IMR-90 (cell line): Measurements from ENCODE around the gene PTPRF. TPM values are rescaled to one million over a fixed set of nuclear protein-coding genes. Genes with fewer than 3 reads are reported as not detected.

Source experiments
- ATAC-seq: fragments of 200-7000 bp; cut with Tn5 transposase; 2 replicates; pipeline ENCODE4 v1.9.1; 2020; ENCODE audit warnings: low read depth, mild to moderate bottlenecking, moderate library complexity
- BruUV-seq: library from RNA; stranded (reverse); fragments of 400-500 nt; replicated peaks from 2 replicates; lab custom pipeline; 2021; lab: Mats Ljungman, UMichigan
- CTCF ChIA-PET: fragments of 300-600 bp; formaldehyde crosslinking; extraction: SDS; loops from one replicate; lab custom pipeline; 2021; ENCODE audit warnings: antibody characterized with exemption; lab: Yijun Ruan, JAX
- POLR2A ChIA-PET: fragments of 300-600 bp; sonication (Branson Sonifier 250); formaldehyde crosslinking; loops from one replicate; lab custom pipeline; 2022; ENCODE audit warnings: antibody characterized with exemption; ENCODE audit not compliant: unreplicated experiment; lab: Charles Lee
- DNase-seq: peaks from one replicate; pipeline ENCODE4 v3.0.0; 2013
- H2AFZ ChIP-seq: replicated peaks from 2 replicates; pipeline ENCODE3; 2013; ENCODE audit warnings: low read length, mild to moderate bottlenecking; ENCODE audit not compliant: poor library complexity
- H2AK5ac ChIP-seq: 2 replicates; pipeline ENCODE4 v1.6.1; 2013; ENCODE audit warnings: low read depth, low read length, inconsistent platforms
- H2AK9ac ChIP-seq: replicated peaks from 2 replicates; pipeline ENCODE3; 2013; ENCODE audit warnings: mild to moderate bottlenecking, low read depth, low read length, moderate library complexity; ENCODE audit not compliant: poor library complexity
- H2BK120ac ChIP-seq: 2 replicates; pipeline ENCODE4 v1.6.1; 2013; ENCODE audit warnings: low read depth, low read length, inconsistent platforms
- H2BK15ac ChIP-seq: 3 replicates; pipeline ENCODE4 v1.6.1; 2013; ENCODE audit warnings: low read depth, low read length, inconsistent platforms
- H2BK20ac ChIP-seq: 2 replicates; pipeline ENCODE4 v1.6.1; 2013; ENCODE audit warnings: low read depth, mild to moderate bottlenecking, inconsistent platforms, low read length, moderate library complexity
- H2BK5ac ChIP-seq: 2 replicates; pipeline ENCODE4 v1.6.1; 2013; ENCODE audit warnings: mild to moderate bottlenecking, low read depth, low read length, inconsistent platforms; ENCODE audit not compliant: poor library complexity, severe bottlenecking
- H3K14ac ChIP-seq: replicated peaks from 2 replicates; pipeline ENCODE4 v1.6.1; 2013; ENCODE audit warnings: low read depth, low read length, inconsistent platforms
- H3K18ac ChIP-seq: 2 replicates; pipeline ENCODE4 v1.6.1; 2013; ENCODE audit warnings: low read depth, low read length, control low read depth
- H3K23ac ChIP-seq: 2 replicates; pipeline ENCODE4 v1.6.1; 2013; ENCODE audit warnings: low read depth, low read length, inconsistent platforms
- H3K27ac ChIP-seq: 2 replicates; pipeline ENCODE4 v1.5.1; 2013; ENCODE audit warnings: mild to moderate bottlenecking, control low read depth, low read length; ENCODE audit not compliant: insufficient read depth
- H3K27me3 ChIP-seq: 2 replicates; pipeline ENCODE4 v1.6.1; 2013; ENCODE audit warnings: low read length; ENCODE audit not compliant: control insufficient read depth, insufficient read depth
- H3K36me3 ChIP-seq: 2 replicates; pipeline ENCODE4 v1.6.1; 2013; ENCODE audit warnings: low read length, mixed read lengths; ENCODE audit not compliant: control insufficient read depth, insufficient read depth
- H3K4ac ChIP-seq: 2 replicates; pipeline ENCODE4 v1.6.1; 2013; ENCODE audit warnings: low read depth, low read length, inconsistent platforms
- H3K4me1 ChIP-seq: 2 replicates; pipeline ENCODE4 v1.6.1; 2013; ENCODE audit warnings: low read length, mixed read lengths; ENCODE audit not compliant: control insufficient read depth, insufficient read depth
- H3K4me2 ChIP-seq: 2 replicates; pipeline ENCODE4 v1.6.1; 2013; ENCODE audit warnings: low read depth, mild to moderate bottlenecking, control low read depth, low read length, moderate library complexity
- H3K4me3 ChIP-seq: 2 replicates; pipeline ENCODE4 v1.5.1; 2013; ENCODE audit warnings: low read depth, mild to moderate bottlenecking, control low read depth, low read length, moderate library complexity; ENCODE audit not compliant: insufficient read depth
- H3K56ac ChIP-seq: 2 replicates; pipeline ENCODE4 v1.6.1; 2013; ENCODE audit warnings: low read length, inconsistent platforms; ENCODE audit not compliant: insufficient read depth; ENCODE audit errors: extremely low read depth
- H3K79me1 ChIP-seq, 2 experiments: 2 replicates each; pipeline ENCODE4 v1.6.1; 2013; ENCODE audit warnings: low read length in 2 of 2, inconsistent platforms in 1 of 2, low read depth in 1 of 2
- H3K9ac ChIP-seq: 2 replicates; pipeline ENCODE4 v1.6.1; 2013; ENCODE audit warnings: low read depth, low read length, control low read depth
- H3K9me1 ChIP-seq: 2 replicates; pipeline ENCODE4 v1.6.1; 2013; ENCODE audit warnings: low read length, inconsistent platforms; ENCODE audit not compliant: insufficient read depth
- H3K9me3 ChIP-seq: 2 replicates; pipeline ENCODE4 v1.6.1; 2013; ENCODE audit warnings: low read length; ENCODE audit not compliant: control insufficient read depth, insufficient read depth
- H4K20me1 ChIP-seq: 2 replicates; pipeline ENCODE4 v1.6.1; 2013; ENCODE audit warnings: low read length, inconsistent platforms; ENCODE audit not compliant: insufficient read depth
- H4K5ac ChIP-seq: 2 replicates; pipeline ENCODE4 v1.6.1; 2013; ENCODE audit warnings: mild to moderate bottlenecking, low read depth, low read length, control low read depth
- H4K8ac ChIP-seq, 2 experiments: 2 replicates each; pipeline ENCODE4 v1.6.1; 2013; ENCODE audit warnings: low read depth in 2 of 2, low read length in 2 of 2, control low read depth in 1 of 2, inconsistent platforms in 1 of 2
- H4K91ac ChIP-seq: 2 replicates; pipeline ENCODE4 v1.6.1; 2013; ENCODE audit warnings: low read depth, low read length, inconsistent platforms; ENCODE audit not compliant: insufficient read depth
- CEBPB ChIP-seq: IDR thresholded peaks from 2 replicates; pipeline ENCODE4 v1.6.1; 2012; ENCODE audit warnings: low read depth, low read length, improper control_type of control experiment
- CTCF ChIP-seq: conservative IDR thresholded peaks from 2 replicates; pipeline ENCODE4 v1.5.1; 2012; ENCODE audit warnings: mild to moderate bottlenecking, low read depth, low read length, improper control_type of control experiment
- FOS ChIP-seq: fragments of 150-350 bp; IDR thresholded peaks from 2 replicates; pipeline ENCODE4 v1.6.1; 2016; ENCODE audit warnings: low read depth, low read length
- MAZ ChIP-seq: IDR thresholded peaks from 2 replicates; pipeline ENCODE4 v1.6.1; 2012; ENCODE audit warnings: low read depth, mild to moderate bottlenecking, low read length, improper control_type of control experiment, moderate library complexity, borderline replicate concordance
- POLR2A ChIP-seq: IDR thresholded peaks from 2 replicates; pipeline ENCODE4 v1.6.1; 2012; ENCODE audit warnings: mild to moderate bottlenecking, low read depth, low read length
- RAD21 ChIP-seq: IDR thresholded peaks from 2 replicates; pipeline ENCODE4 v1.6.1; 2012; ENCODE audit warnings: low read length, improper control_type of control experiment
- RFX5 ChIP-seq: IDR thresholded peaks from 2 replicates; pipeline ENCODE4 v1.8.0; 2012; ENCODE audit warnings: low read depth, mild to moderate bottlenecking, low read length, moderate library complexity
- SMC3 ChIP-seq: fragments of 150-350 bp; IDR thresholded peaks from 2 replicates; pipeline ENCODE4 v1.6.1; 2016; ENCODE audit warnings: low read depth, mild to moderate bottlenecking, antibody characterized with exemption, low read length, moderate library complexity
- WGBS, 2 experiments: methylation state at CpG; one replicate each; pipeline versions ENCODE4 v1.1.5 to v1.1.7; 2013; ENCODE audit warnings: missing lambda C conversion rate in 2 of 2; ENCODE audit not compliant: insufficient read length in 1 of 2; ENCODE audit errors: extremely low coverage in 2 of 2; 5-methylcytosine and 5-hydroxymethylcytosine counted together
- dilution Hi-C: fragments of 300-500 bp; cut with HindIII; formaldehyde crosslinking; loops from one replicate; pipeline ENCODE4 v1.14.3; 2018; ENCODE audit warnings: low sequenced_read_pairs; ENCODE audit not compliant: unreplicated experiment
- in situ Hi-C: fragments of 300-500 bp; cut with MboI; formaldehyde crosslinking; loops from 3 replicates; pipeline ENCODE4 v1.14.3; 2019; ENCODE audit warnings: low sequenced_read_pairs, inconsistent platforms, mixed read lengths
- intact Hi-C: fragments of 100-400 bp; cut with micrococcal nuclease; formaldehyde crosslinking; loops from 2 replicates; pipeline ENCODE4 v1.10.0; 2022
- polyA plus RNA-seq, 3 experiments: library from polyadenylated mRNA; depleted of rRNA; stranded (reverse); fragments of >200 nt; gene quantifications; 2 replicates each; pipeline ENCODE4 v1.2.3, GENCODE V29; 2012; ENCODE audit warnings: low replicate concordance in 1 of 3
- total RNA-seq: library from RNA; depleted of rRNA; stranded (reverse); fragments of >200 nt; gene quantifications from 2 replicates; pipeline ENCODE4 v1.2.3, GENCODE V29; 2012
- TF ChIP-seq, protein P1 (sequence below): fragments of 150-350 bp; IDR thresholded peaks from 2 replicates; pipeline ENCODE4 v1.6.1; 2016; ENCODE audit warnings: low read depth, mild to moderate bottlenecking, low read length, moderate library complexity, borderline replicate concordance

Gene PTPRF
- total and polyA plus RNA-seq, 2 of the 4 experiments (the other 2 are of a cell fraction), result 25.8 to 92.3 TPM

- in situ Hi-C loops, result no loop called here
- dilution Hi-C loops, result no loop called here
These were observed 46.3 kb upstream of the PTPRF start for GRCh38 chr1:43484367-43484766.

More at GRCh38 chr1:43484367-43484766, 46.3 kb upstream of the PTPRF start:
- H3K4me3 ChIP-seq, result no peak overlapping the region
- no peak overlapping the region for H3K23ac ChIP-seq
- no peaks in the 10 kb centered on the region for H3K27me3 ChIP-seq
- no peaks in the 10 kb centered on the region for H4K20me1 ChIP-seq
- intact Hi-C loops, result no loop called here
- H2BK120ac ChIP-seq, result no peak overlapping the region
- H2BK20ac ChIP-seq, result no peak overlapping the region
- H4K5ac ChIP-seq, result no peak overlapping the region
- no peaks in the 10 kb centered on the region for H3K36me3 ChIP-seq
- no peak overlapping the region for H4K91ac ChIP-seq
- DNase-seq (no peak), ATAC-seq (no peak)
- POLR2A ChIA-PET, result no interaction called here
- no peak overlapping the region for H2BK5ac ChIP-seq
- H3K79me1 ChIP-seq, result no peaks in the 10 kb centered on the region
- H4K8ac ChIP-seq, result no peak overlapping the region
- no peak overlapping the region for H3K27ac ChIP-seq
- CTCF ChIA-PET, result no interaction called here
- H3K9ac ChIP-seq, result no peak overlapping the region
- H3K9me1 ChIP-seq, result no peaks in the 10 kb centered on the region
- no peak overlapping the region for H3K14ac ChIP-seq
- H2AK5ac ChIP-seq, result no peak overlapping the region
- WGBS, 2 experiments, result no CpG with 5 or more reads among the region's 2 CpGs
- no peak overlapping the region for H2BK15ac ChIP-seq
- no peak overlapping the region for H3K4ac ChIP-seq
- H2AFZ ChIP-seq, result no peak overlapping the region
- BruUV-seq, result no TSS peak
- TF ChIP-seq POLR2A, result no peak
- TF ChIP-seq RAD21, result no peak
- no peak for TF ChIP-seq CTCF
- TF ChIP-seq FOS, result no peak
- TF ChIP-seq CEBPB, result peak; percentile 26; the same call in 1 of the 2 replicates
- TF ChIP-seq RFX5, result no peak
- TF ChIP-seq, protein P1, sequence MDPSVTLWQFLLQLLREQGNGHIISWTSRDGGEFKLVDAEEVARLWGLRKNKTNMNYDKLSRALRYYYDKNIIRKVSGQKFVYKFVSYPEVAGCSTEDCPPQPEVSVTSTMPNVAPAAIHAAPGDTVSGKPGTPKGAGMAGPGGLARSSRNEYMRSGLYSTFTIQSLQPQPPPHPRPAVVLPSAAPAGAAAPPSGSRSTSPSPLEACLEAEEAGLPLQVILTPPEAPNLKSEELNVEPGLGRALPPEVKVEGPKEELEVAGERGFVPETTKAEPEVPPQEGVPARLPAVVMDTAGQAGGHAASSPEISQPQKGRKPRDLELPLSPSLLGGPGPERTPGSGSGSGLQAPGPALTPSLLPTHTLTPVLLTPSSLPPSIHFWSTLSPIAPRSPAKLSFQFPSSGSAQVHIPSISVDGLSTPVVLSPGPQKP, result no peak
- no peak for TF ChIP-seq MAZ
- no peak for TF ChIP-seq SMC3
- H2AK9ac ChIP-seq, result no peak overlapping the region
- no peak overlapping the region for H3K18ac ChIP-seq
- H3K56ac ChIP-seq, result no peak overlapping the region
- H3K4me2 ChIP-seq, result no peak overlapping the region
- 0 out of 2 replicates have a peak, but pooled peaks cover 2% of the 10 kb centered on the region for H3K4me1 ChIP-seq
- no peaks in the 10 kb centered on the region; the same call in 1 of the 2 replicates for H3K9me3 ChIP-seq
